Neutrophil (primary cell): ENCODE data around the gene WDTC1.

Experiments
- H3K27ac ChIP-seq: fragments of 200-600 bp; sonication (generic); 2 replicates; pipeline ENCODE4 v1.5.1; 2016; ENCODE audit warnings: mild to moderate bottlenecking, moderate library complexity
- H3K27me3 ChIP-seq: fragments of 200-600 bp; sonication (generic); 2 replicates; pipeline ENCODE4 v1.6.0; 2016; ENCODE audit warnings: mild to moderate bottlenecking
- H3K36me3 ChIP-seq: fragments of 200-600 bp; sonication (generic); 2 replicates; pipeline ENCODE4 v1.5.1; 2017
- H3K4me1 ChIP-seq, 2 experiments: fragments of 200-600 bp in 1 of 2; sonication (generic) in 1 of 2; 1 replicate in 1 of 2; 2 replicates in 1 of 2; pipeline versions ENCODE4 v1.5.1 to v1.6.1; 2013 to 2016; ENCODE audit warnings: low read depth in 1 of 2, low read length in 1 of 2, mild to moderate bottlenecking in 1 of 2, moderate library complexity in 1 of 2; ENCODE audit not compliant: control insufficient read depth in 1 of 2, insufficient read depth in 1 of 2
- H3K4me3 ChIP-seq, 2 experiments: fragments of 200-600 bp in 1 of 2; sonication (generic) in 1 of 2; 1 replicate in 1 of 2; 2 replicates in 1 of 2; pipeline ENCODE4 v1.5.1; 2013 to 2016; ENCODE audit warnings: low read depth in 1 of 2, low read length in 1 of 2, mild to moderate bottlenecking in 1 of 2, moderate library complexity in 1 of 2
- H3K9me3 ChIP-seq: fragments of 200-600 bp; sonication (generic); 2 replicates; pipeline ENCODE4 v1.5.1; 2016
- TF ChIP-seq, protein P1 (sequence below): fragments of 200-600 bp; sonication (generic); IDR thresholded peaks from 2 replicates; pipeline ENCODE4 v1.5.1; 2016; ENCODE audit warnings: antibody characterized with exemption

WDTC1 gene

DNA sequence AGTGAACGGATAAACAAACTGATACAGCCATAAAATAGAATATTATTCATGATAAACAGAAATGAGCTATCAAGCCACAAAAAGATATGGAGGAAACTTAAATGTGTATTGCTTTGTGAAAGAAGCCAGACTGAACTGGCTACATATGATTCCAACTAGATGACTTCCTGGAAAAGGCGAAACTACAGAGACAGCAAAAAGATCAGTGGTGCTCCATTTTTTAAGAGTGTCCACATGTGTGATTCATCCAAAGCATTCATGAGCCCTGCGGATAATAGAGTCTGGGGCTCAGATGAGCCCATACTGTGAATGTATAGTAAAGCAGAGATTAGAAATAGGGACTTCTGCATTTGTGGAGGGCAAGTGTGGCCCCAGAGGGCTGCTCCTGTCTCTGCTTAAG is 79.7 kb downstream of the WDTC1 start:
- H3K4me3 ChIP-seq: no peak overlapping the region
- H3K27ac ChIP-seq: no peak overlapping the region
- peaks cover 23% of the 10 kb centered on the region for H3K27me3 ChIP-seq
- TF ChIP-seq, protein P1, sequence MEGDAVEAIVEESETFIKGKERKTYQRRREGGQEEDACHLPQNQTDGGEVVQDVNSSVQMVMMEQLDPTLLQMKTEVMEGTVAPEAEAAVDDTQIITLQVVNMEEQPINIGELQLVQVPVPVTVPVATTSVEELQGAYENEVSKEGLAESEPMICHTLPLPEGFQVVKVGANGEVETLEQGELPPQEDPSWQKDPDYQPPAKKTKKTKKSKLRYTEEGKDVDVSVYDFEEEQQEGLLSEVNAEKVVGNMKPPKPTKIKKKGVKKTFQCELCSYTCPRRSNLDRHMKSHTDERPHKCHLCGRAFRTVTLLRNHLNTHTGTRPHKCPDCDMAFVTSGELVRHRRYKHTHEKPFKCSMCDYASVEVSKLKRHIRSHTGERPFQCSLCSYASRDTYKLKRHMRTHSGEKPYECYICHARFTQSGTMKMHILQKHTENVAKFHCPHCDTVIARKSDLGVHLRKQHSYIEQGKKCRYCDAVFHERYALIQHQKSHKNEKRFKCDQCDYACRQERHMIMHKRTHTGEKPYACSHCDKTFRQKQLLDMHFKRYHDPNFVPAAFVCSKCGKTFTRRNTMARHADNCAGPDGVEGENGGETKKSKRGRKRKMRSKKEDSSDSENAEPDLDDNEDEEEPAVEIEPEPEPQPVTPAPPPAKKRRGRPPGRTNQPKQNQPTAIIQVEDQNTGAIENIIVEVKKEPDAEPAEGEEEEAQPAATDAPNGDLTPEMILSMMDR: no peak
- no peaks in the 10 kb centered on the region for H3K9me3 ChIP-seq
- H3K4me1 ChIP-seq: no peaks in the 10 kb centered on the region
- peaks cover 24% of the 10 kb centered on the region for H3K36me3 ChIP-seq

DNA sequence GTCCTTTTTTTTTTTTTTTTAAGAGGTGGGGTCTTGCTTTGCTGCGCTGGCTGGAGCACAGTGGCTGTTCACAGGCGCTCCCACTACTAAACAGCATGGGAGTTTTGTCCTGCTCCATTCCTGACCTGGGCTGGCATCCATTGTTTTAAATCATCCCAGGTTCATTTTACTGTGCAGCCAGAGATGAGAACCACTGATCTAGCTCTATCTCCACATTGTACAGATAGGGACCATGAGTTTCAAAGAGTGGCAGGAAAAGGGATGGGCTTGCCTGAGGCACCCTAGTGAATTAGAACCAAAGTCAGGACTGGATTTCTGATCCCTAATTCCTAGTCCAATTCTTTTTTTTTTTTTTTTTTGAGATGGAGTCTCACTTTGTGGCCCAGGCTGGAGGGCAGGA is 80.3 kb downstream of the WDTC1 start:
- Histone ChIP-seq H3K36me3 (peaks cover 22% of the 10 kb centered on the region), H3K9me3 (no peaks in the 10 kb centered on the region), H3K4me1 (no peaks in the 10 kb centered on the region), H3K27me3 (peaks cover 23% of the 10 kb centered on the region), H3K27ac (no peak overlapping the region), H3K4me3 (no peak overlapping the region)
- TF ChIP-seq, protein P1: no peak

DNA sequence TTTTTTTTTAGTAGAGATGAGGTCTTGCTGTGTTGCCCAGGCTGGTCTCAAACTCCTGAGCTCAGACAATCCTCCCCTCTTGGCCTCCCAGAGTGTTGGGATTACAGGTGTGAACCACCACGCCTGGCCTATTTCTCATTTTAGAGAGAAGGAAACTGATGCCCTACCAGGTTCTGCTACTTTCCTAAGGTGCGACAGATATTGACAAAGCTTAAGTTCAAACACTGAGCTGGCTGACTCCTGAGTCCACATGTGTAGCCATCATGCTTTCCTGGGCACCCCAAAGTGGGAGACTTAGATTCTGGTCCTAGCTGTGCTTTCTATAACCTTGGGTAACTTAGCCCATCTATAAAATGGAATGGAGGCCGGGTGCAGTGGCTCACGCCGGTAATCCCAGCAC is 82.4 kb downstream of the WDTC1 start:
- Histone ChIP-seq H3K27ac (no peak overlapping the region), H3K36me3 (peaks cover 1% of the 10 kb centered on the region), H3K4me1 (peaks cover 0 to 6% of the 10 kb centered on the region in 2 experiments), H3K4me3 (no peak overlapping the region), H3K27me3 (peaks cover 23% of the 10 kb centered on the region), H3K9me3 (no peaks in the 10 kb centered on the region)
- TF ChIP-seq, protein P1: no peak

DNA sequence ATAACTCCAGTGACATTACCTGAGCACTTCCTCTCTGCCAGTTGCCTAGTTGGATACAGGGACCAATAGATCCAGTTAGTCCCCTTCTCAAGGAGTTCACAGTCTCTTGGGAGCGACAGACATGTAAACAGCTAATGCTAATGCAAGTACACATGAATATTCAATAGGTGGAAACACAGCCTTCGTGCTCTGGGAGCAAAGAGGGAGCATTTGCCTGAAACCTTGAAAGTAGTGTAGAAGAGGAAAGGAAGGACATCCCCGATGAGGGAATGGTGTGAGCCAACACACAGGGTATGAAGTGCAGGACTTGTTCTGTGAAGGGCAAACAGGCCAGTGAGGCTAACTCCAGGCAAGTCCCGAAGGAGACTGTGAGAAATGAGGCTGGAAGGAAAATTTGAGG is 83.7 kb downstream of the WDTC1 start:
- H3K27me3 ChIP-seq: peaks cover 23% of the 10 kb centered on the region
- no peak overlapping the region for H3K27ac ChIP-seq
- H3K36me3 ChIP-seq: no peaks in the 10 kb centered on the region
- no peak overlapping the region for H3K4me3 ChIP-seq
- H3K4me1 ChIP-seq: peaks cover 11 to 15% of the 10 kb centered on the region in 2 experiments
- TF ChIP-seq, protein P1: no peak
- no peaks in the 10 kb centered on the region for H3K9me3 ChIP-seq

DNA sequence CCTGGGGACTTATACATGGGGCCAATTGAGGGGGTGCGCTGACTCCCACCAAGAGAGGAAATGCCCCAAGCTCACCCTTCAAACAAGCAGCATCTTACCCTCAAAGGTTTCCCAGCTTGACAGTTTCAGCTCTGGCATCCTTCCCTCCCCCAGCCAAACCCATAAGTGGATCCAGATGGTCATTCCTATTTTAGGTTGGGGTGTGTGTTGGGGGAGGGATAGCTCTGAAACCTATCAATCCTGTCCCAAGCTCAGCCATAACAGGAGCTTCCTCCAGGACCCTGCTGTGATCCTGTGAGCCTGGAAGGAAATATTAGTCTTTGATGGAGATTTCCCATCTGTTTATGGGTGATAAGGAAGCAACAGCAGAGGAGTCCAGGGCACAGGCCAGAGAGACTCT is 84.2 kb downstream of the WDTC1 start:
- Histone ChIP-seq H3K27me3 (peaks cover 23% of the 10 kb centered on the region), H3K4me3 (no peak overlapping the region), H3K27ac (no peak overlapping the region)

More for the DNA sequence above, 84.2 kb downstream of the WDTC1 start:
- Histone ChIP-seq H3K9me3 (no peaks in the 10 kb centered on the region), H3K4me1 (peaks cover 15 to 20% of the 10 kb centered on the region in 2 experiments), H3K36me3 (no peaks in the 10 kb centered on the region)
- TF ChIP-seq, protein P1: no peak
